Measurements from ENCODE around the gene DCDC2C.

DCDC2C gene

GRCh38 chr2:3769766-3770165 is 66.4 kb downstream of the DCDC2C start:
- no peaks in the 10 kb centered on the region for H3K4me1 ChIP-seq (ENCODE audit: low read length)
- H3K27me3 ChIP-seq (ENCODE audit: low read depth, low read length) = peaks cover 36% of the 10 kb centered on the region; the same call in 1 of the 2 replicates
- no peak overlapping the region for H2AFZ ChIP-seq (ENCODE audit: low read depth, low read length)
- no peak overlapping the region for H3K4me2 ChIP-seq (ENCODE audit: low read length)
- TF ChIP-seq CTCF (IDR thresholded peaks at IDR 0.05; ENCODE audit: low read depth, low read length) = no peak
- no peak overlapping the region for H3K4me3 ChIP-seq (ENCODE audit: low read length)
- no peaks in the 10 kb centered on the region for H3K36me3 ChIP-seq (replicated peaks; ENCODE audit: low read depth, low read length)
- no peaks in the 10 kb centered on the region for H4K20me1 ChIP-seq (ENCODE audit: insufficient read depth, low read length)
- H3K79me2 ChIP-seq (ENCODE audit: low read length) = no peaks in the 10 kb centered on the region
- no peaks in the 10 kb centered on the region for H3K9me3 ChIP-seq (ENCODE audit: insufficient read depth, low read length)
- no peak overlapping the region for H3K27ac ChIP-seq (ENCODE audit: low read length)
- no peak overlapping the region for H3K9ac ChIP-seq (ENCODE audit: low read length)

- no peak overlapping the region for H3K27ac ChIP-seq (ENCODE audit: low read length)
- no peaks in the 10 kb centered on the region for H3K36me3 ChIP-seq (replicated peaks; ENCODE audit: low read depth, low read length)
- no peak overlapping the region for H2AFZ ChIP-seq (ENCODE audit: low read depth, low read length)
- H3K4me2 ChIP-seq (ENCODE audit: low read length) = no peak overlapping the region
- H4K20me1 ChIP-seq (ENCODE audit: insufficient read depth, low read length) = no peaks in the 10 kb centered on the region
- H3K79me2 ChIP-seq (ENCODE audit: low read length) = no peaks in the 10 kb centered on the region
- H3K4me3 ChIP-seq (ENCODE audit: low read length) = no peak overlapping the region
- H3K9ac ChIP-seq (ENCODE audit: low read length) = no peak overlapping the region
- no peaks in the 10 kb centered on the region for H3K9me3 ChIP-seq (ENCODE audit: insufficient read depth, low read length)
- H3K4me1 ChIP-seq (ENCODE audit: low read length) = no peaks in the 10 kb centered on the region
- H3K27me3 ChIP-seq (ENCODE audit: low read depth, low read length) = peaks cover 32% of the 10 kb centered on the region; the same call in 1 of the 2 replicates
- TF ChIP-seq EZH2phosphoT487 (IDR thresholded peaks at IDR 0.05; ENCODE audit: low read depth) (no peak), CTCF (IDR thresholded peaks at IDR 0.05; ENCODE audit: low read depth, low read length) (no peak)
Observed at GRCh38 chr2:3770724-3771415, 67.5 kb downstream of the DCDC2C start.

- H3K9ac ChIP-seq (ENCODE audit: low read length) = no peak overlapping the region
- H2AFZ ChIP-seq (ENCODE audit: low read depth, low read length) = no peak overlapping the region
- no peaks in the 10 kb centered on the region for H4K20me1 ChIP-seq (ENCODE audit: insufficient read depth, low read length)
- no peak overlapping the region for H3K4me3 ChIP-seq (ENCODE audit: low read length)
- no peaks in the 10 kb centered on the region for H3K36me3 ChIP-seq (replicated peaks; ENCODE audit: low read depth, low read length)
- no peak overlapping the region for H3K27ac ChIP-seq (ENCODE audit: low read length)
- peaks cover 28% of the 10 kb centered on the region; the same call in 1 of the 2 replicates for H3K27me3 ChIP-seq (ENCODE audit: low read depth, low read length)
- H3K9me3 ChIP-seq (ENCODE audit: insufficient read depth, low read length) = no peaks in the 10 kb centered on the region
- H3K4me1 ChIP-seq (ENCODE audit: low read length) = no peaks in the 10 kb centered on the region
- TF ChIP-seq EZH2phosphoT487 (IDR thresholded peaks at IDR 0.05; ENCODE audit: low read depth) (no peak), CTCF (IDR thresholded peaks at IDR 0.05; ENCODE audit: low read depth, low read length) (no peak)
- no peaks in the 10 kb centered on the region for H3K79me2 ChIP-seq (ENCODE audit: low read length)
- no peak overlapping the region for H3K4me2 ChIP-seq (ENCODE audit: low read length)
Observed at GRCh38 chr2:3771576-3771975, 68.2 kb downstream of the DCDC2C start.

GRCh38 chr2:3774336-3774735 is 71.0 kb downstream of the DCDC2C start:
- Histone ChIP-seq H3K36me3 (replicated peaks; ENCODE audit: low read depth, low read length) (no peaks in the 10 kb centered on the region), H3K27ac (ENCODE audit: low read length) (no peak overlapping the region), H4K20me1 (ENCODE audit: insufficient read depth, low read length) (no peaks in the 10 kb centered on the region), H3K9me3 (ENCODE audit: insufficient read depth, low read length) (no peaks in the 10 kb centered on the region), H3K79me2 (ENCODE audit: low read length) (no peaks in the 10 kb centered on the region), H3K27me3 (ENCODE audit: low read depth, low read length) (peaks cover 11% of the 10 kb centered on the region; the same call in 1 of the 2 replicates), H3K4me3 (ENCODE audit: low read length) (no peak overlapping the region), H3K9ac (ENCODE audit: low read length) (no peak overlapping the region), H2AFZ (ENCODE audit: low read depth, low read length) (no peak overlapping the region), H3K4me1 (ENCODE audit: low read length) (no peaks in the 10 kb centered on the region), H3K4me2 (ENCODE audit: low read length) (no peak overlapping the region)
- no peak for TF ChIP-seq CTCF (IDR thresholded peaks at IDR 0.05; ENCODE audit: low read depth, low read length)
- no peak for TF ChIP-seq EZH2phosphoT487 (IDR thresholded peaks at IDR 0.05; ENCODE audit: low read depth)
